Measurements from ENCODE around the gene ARIH1. TPM values are rescaled to one million over a fixed set of nuclear protein-coding genes. Genes with fewer than 3 reads are reported as not detected.

ARIH1 gene
- total and polyA plus RNA-seq, 2 of the 4 experiments (the other 2 are of a cell fraction): 24.0 to 41.2 TPM

GRCh38 chr15:72511536-72511935, 37.4 kb downstream of the ARIH1 start:
- no peaks in the 10 kb centered on the region for H3K27me3 ChIP-seq (ENCODE audit: control insufficient read depth, insufficient read depth, low read length)
- peaks cover 8% of the 10 kb centered on the region for H3K9me1 ChIP-seq (ENCODE audit: insufficient read depth, low read length)
- DNase-seq (no peak), ATAC-seq (ENCODE audit: low read depth) (no peak)
- no peak overlapping the region for H2BK5ac ChIP-seq (ENCODE audit: low read depth, low read length, poor library complexity, severe bottlenecking)
- WGBS, 2 experiments (ENCODE audit: extremely low coverage in 2 of 2, insufficient read length in 1 of 2): no CpG with 5 or more reads among the region's 4 CpGs
- H2AFZ ChIP-seq (replicated peaks; ENCODE audit: low read length, poor library complexity): no peak overlapping the region
- H3K27ac ChIP-seq (ENCODE audit: insufficient read depth, low read length): no peak overlapping the region
- H3K23ac ChIP-seq (ENCODE audit: low read depth, low read length): no peak overlapping the region
- H3K79me1 ChIP-seq (ENCODE audit: low read depth in 1 of 2, low read length in 2 of 2): peaks cover 33 to 62% of the 10 kb centered on the region in 2 experiments
- H4K91ac ChIP-seq (ENCODE audit: insufficient read depth, low read depth, low read length): no peak overlapping the region
- intact Hi-C loops (cut with micrococcal nuclease): no loop called here
- H3K14ac ChIP-seq (replicated peaks; ENCODE audit: low read depth, low read length): no peak overlapping the region
- H4K8ac ChIP-seq (ENCODE audit: low read depth in 2 of 2, low read length in 2 of 2): no peak overlapping the region
- BruUV-seq (replicated peaks): no TSS peak
- peaks cover 3% of the 10 kb centered on the region; the same call in 1 of the 2 replicates for H3K36me3 ChIP-seq (ENCODE audit: control insufficient read depth, insufficient read depth, low read length)
- CTCF ChIA-PET: no interaction called here
- no peak overlapping the region for H2BK15ac ChIP-seq (ENCODE audit: low read depth, low read length)
- dilution Hi-C loops (cut with HindIII; ENCODE audit: low sequenced_read_pairs, unreplicated experiment): no loop called here
- H3K56ac ChIP-seq (ENCODE audit: extremely low read depth, insufficient read depth, low read length): no peak overlapping the region
- no peak overlapping the region for H2BK120ac ChIP-seq (ENCODE audit: low read depth, low read length)
- peaks cover 4% of the 10 kb centered on the region for H3K4me1 ChIP-seq (ENCODE audit: control insufficient read depth, insufficient read depth, low read length)
- H4K20me1 ChIP-seq (ENCODE audit: insufficient read depth, low read length): peaks cover 78% of the 10 kb centered on the region
- no peak overlapping the region for H2AK5ac ChIP-seq (ENCODE audit: low read depth, low read length)
- H2BK20ac ChIP-seq (ENCODE audit: low read depth, low read length): no peak overlapping the region
- no peak overlapping the region for H3K18ac ChIP-seq (ENCODE audit: low read depth, low read length)
- no peak for TF ChIP-seq CTCF (conservative IDR thresholded peaks at IDR 0.05; ENCODE audit: low read depth, low read length)
- no peak for TF ChIP-seq FOS (IDR thresholded peaks at IDR 0.05; ENCODE audit: low read depth, low read length)
- TF ChIP-seq CEBPB (IDR thresholded peaks at IDR 0.05; ENCODE audit: low read depth, low read length): no peak
- no peak for TF ChIP-seq SMC3 (IDR thresholded peaks at IDR 0.05; ENCODE audit: low read depth, low read length)
- TF ChIP-seq CHD1 (IDR thresholded peaks at IDR 0.05; ENCODE audit: low read depth, low read length): no peak
- TF ChIP-seq NFE2L2 (IDR thresholded peaks at IDR 0.05; ENCODE audit: low read depth, low read length): no peak
- no peak for TF ChIP-seq RCOR1 (IDR thresholded peaks at IDR 0.05; ENCODE audit: insufficient replicate concordance, low read length)
- no peak for TF ChIP-seq RAD21 (IDR thresholded peaks at IDR 0.05; ENCODE audit: low read length)
- TF ChIP-seq RFX5 (IDR thresholded peaks at IDR 0.05; ENCODE audit: low read depth, low read length): no peak
- no peak for TF ChIP-seq MXI1 (IDR thresholded peaks at IDR 0.05; ENCODE audit: borderline replicate concordance, low read depth, low read length)
- TF ChIP-seq BHLHE40 (IDR thresholded peaks at IDR 0.05; ENCODE audit: low read depth, low read length): no peak
- no peak for TF ChIP-seq USF2 (IDR thresholded peaks at IDR 0.05; ENCODE audit: low read depth, low read length)
- TF ChIP-seq MAZ (IDR thresholded peaks at IDR 0.05; ENCODE audit: borderline replicate concordance, low read depth, low read length): no peak
- no peak for TF ChIP-seq MAFK (IDR thresholded peaks at IDR 0.05; ENCODE audit: low read depth, low read length)
- TF ChIP-seq POLR2A (IDR thresholded peaks at IDR 0.05; ENCODE audit: low read depth, low read length): no peak
- no peak for TF ChIP-seq ELK1 (IDR thresholded peaks at IDR 0.05; ENCODE audit: borderline replicate concordance, low read depth, low read length)
- H4K5ac ChIP-seq (ENCODE audit: low read depth, low read length): no peak overlapping the region
- H3K4me2 ChIP-seq (ENCODE audit: low read depth, low read length): no peak overlapping the region
- H2AK9ac ChIP-seq (replicated peaks; ENCODE audit: low read depth, low read length, poor library complexity): no peak overlapping the region
- no peak overlapping the region for H3K9ac ChIP-seq (ENCODE audit: low read depth, low read length)
- no peak overlapping the region for H3K4ac ChIP-seq (ENCODE audit: low read depth, low read length)
- no peaks in the 10 kb centered on the region for H3K9me3 ChIP-seq (ENCODE audit: control insufficient read depth, insufficient read depth, low read length)
- no peak overlapping the region for H3K4me3 ChIP-seq (ENCODE audit: insufficient read depth, low read depth, low read length)
- POLR2A ChIA-PET (ENCODE audit: unreplicated experiment): no interaction called here
- in situ Hi-C loops (cut with MboI; ENCODE audit: low sequenced_read_pairs): no loop called here

Measured in IMR-90 (cell line).